SU-DHL-6 (cell line): ENCODE measurements around the gene GNAQ.

Experiments
- H2AFZ ChIP-seq: fragments of 200-600 bp; sonication (generic); 2 replicates; pipeline ENCODE4 v1.6.1; 2014; ENCODE audit warnings: low read depth, mild to moderate bottlenecking, moderate library complexity, mixed read lengths, antibody characterized with exemption, low read length; ENCODE audit not compliant: severe bottlenecking
- H3F3A ChIP-seq: fragments of 200-600 bp; shearing (Covaris generic); 2 replicates; pipeline ENCODE4 v1.6.0; 2016; ENCODE audit warnings: antibody characterized with exemption, mild to moderate bottlenecking; ENCODE audit not compliant: insufficient read depth
- H3K27ac ChIP-seq: fragments of 200-600 bp; sonication (generic); 2 replicates; pipeline ENCODE4 v1.5.1; 2016; ENCODE audit warnings: low read depth, mild to moderate bottlenecking, low read length, moderate library complexity, mixed read lengths
- H3K27me3 ChIP-seq: fragments of 200-600 bp; sonication (generic), shearing (Covaris generic); 2 replicates; pipeline ENCODE4 v1.6.0; 2014; ENCODE audit warnings: mild to moderate bottlenecking, low read length
- H3K36me3 ChIP-seq: fragments of 200-600 bp; sonication (generic); 2 replicates; pipeline ENCODE4 v1.6.1; 2014; ENCODE audit warnings: mild to moderate bottlenecking, low read length, mixed read lengths
- H3K4me2 ChIP-seq: fragments of 300-600, 200-600 bp; shearing (Covaris generic), sonication (generic); 2 replicates; pipeline ENCODE4 v1.6.0; 2014; ENCODE audit warnings: low read length, low read depth, mild to moderate bottlenecking; ENCODE audit not compliant: poor library complexity, severe bottlenecking
- H3K4me3 ChIP-seq: fragments of 200-600 bp; sonication (generic); 2 replicates; pipeline ENCODE4 v1.5.1; 2014; ENCODE audit warnings: antibody characterized with exemption, low read length, mild to moderate bottlenecking, mixed read lengths; ENCODE audit not compliant: insufficient read depth, poor library complexity, severe bottlenecking
- H3K79me2 ChIP-seq: fragments of 200-600 bp; sonication (generic); 2 replicates; pipeline ENCODE4 v1.6.1; 2014; ENCODE audit warnings: mild to moderate bottlenecking, low read length, moderate library complexity; ENCODE audit not compliant: insufficient read depth
- H3K9ac ChIP-seq: fragments of 200-600 bp; sonication (generic); 2 replicates; pipeline ENCODE4 v1.7.0; 2014; ENCODE audit warnings: mild to moderate bottlenecking, low read length
- H3K9me2 ChIP-seq: fragments of 200-600 bp; sonication (generic); replicated peaks from 2 replicates; pipeline ENCODE4 v1.6.1; 2014; ENCODE audit warnings: low read length; ENCODE audit not compliant: insufficient read depth
- H3K9me3 ChIP-seq: fragments of 200-600 bp; sonication (generic); 2 replicates; pipeline ENCODE4 v1.6.1; 2014; ENCODE audit warnings: low read length, mixed read lengths; ENCODE audit not compliant: insufficient read depth
- H4K20me1 ChIP-seq: fragments of 200-600 bp; sonication (generic); 2 replicates; pipeline ENCODE4 v1.6.1; 2014; ENCODE audit warnings: low read depth, mild to moderate bottlenecking, antibody characterized with exemption, low read length, moderate library complexity, mixed read lengths
- EZH2phosphoT487 ChIP-seq: fragments of 200-600 bp; sonication (generic), shearing (Covaris generic); conservative IDR thresholded peaks from 2 replicates; pipeline ENCODE4 v1.6.1; 2018; ENCODE audit warnings: mild to moderate bottlenecking, antibody characterized with exemption, low read length, moderate library complexity, mixed read lengths
- TF ChIP-seq, protein P1 (sequence below): fragments of 200-600 bp; sonication (generic); IDR thresholded peaks from one replicate; pipeline ENCODE4 v1.5.1; 2017; ENCODE audit warnings: antibody characterized with exemption, mild to moderate bottlenecking, low read length, moderate library complexity; ENCODE audit not compliant: insufficient read depth, poor library complexity, severe bottlenecking

Gene GNAQ

DNA sequence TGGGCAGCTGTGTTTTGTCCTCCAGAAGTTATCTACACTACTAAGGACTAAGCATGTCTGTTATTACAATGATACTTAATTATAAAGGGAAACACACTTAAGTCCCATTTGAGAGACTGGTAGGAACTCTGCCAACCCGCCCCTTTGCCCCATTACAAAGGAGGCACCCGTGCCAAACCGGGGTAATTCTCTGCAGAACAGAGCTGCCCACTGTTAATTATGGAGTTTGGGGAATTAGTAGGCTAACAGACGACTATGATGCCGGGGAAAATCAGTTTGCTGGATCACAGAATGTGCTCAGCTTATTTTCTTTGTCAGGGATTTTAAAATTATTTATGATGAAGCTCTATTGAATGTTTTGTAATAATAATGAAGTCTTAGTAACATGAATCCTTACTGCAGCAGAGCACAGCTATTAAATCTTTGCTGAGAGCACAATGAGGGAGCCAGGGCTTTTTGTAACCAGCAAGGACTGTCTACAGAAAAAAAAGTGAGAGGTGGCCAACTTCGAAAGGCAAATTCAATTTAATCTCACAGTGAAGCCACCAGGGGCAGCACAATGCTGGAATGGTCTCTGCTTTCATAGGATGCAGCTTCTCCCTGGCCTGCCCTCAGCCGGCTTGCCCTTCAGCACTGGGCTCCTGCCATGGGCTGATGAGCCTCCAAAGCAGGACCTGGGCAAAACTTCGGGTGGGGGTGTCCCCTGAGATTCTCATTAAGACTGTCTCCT is 134.5 kb downstream of the GNAQ start:
- TF ChIP-seq EZH2phosphoT487 = no peak
- TF ChIP-seq, protein P1, sequence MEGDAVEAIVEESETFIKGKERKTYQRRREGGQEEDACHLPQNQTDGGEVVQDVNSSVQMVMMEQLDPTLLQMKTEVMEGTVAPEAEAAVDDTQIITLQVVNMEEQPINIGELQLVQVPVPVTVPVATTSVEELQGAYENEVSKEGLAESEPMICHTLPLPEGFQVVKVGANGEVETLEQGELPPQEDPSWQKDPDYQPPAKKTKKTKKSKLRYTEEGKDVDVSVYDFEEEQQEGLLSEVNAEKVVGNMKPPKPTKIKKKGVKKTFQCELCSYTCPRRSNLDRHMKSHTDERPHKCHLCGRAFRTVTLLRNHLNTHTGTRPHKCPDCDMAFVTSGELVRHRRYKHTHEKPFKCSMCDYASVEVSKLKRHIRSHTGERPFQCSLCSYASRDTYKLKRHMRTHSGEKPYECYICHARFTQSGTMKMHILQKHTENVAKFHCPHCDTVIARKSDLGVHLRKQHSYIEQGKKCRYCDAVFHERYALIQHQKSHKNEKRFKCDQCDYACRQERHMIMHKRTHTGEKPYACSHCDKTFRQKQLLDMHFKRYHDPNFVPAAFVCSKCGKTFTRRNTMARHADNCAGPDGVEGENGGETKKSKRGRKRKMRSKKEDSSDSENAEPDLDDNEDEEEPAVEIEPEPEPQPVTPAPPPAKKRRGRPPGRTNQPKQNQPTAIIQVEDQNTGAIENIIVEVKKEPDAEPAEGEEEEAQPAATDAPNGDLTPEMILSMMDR = no peak

DNA sequence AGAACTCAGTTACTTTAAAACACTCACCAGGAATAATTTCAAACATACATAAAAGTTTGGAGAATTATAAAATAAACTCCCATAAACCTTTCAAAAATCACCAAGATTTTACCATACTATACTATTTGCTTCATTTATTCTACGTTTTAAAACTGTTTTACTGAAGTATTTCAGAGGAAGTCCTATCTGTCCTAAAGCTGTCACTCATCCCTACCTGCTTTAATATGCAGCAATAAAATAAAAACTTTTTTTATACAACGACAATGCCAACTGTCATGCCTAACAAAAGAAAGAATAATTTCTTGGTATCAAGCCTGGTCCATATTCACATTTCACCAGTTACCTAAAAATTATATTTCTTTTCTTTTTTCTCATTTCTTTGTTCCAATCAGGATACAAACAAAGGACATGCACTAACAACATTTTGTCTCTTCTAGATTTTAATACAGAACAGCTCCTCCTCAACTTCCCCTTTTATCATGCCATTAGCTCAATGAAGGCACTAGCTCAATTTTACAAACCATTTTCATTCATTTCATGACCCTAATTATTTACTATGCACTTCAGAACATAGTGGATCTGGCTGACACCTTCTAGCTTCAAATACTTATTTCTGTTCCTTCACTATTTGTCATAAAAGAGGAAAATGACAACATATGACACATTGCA is 135.2 kb downstream of the GNAQ start:
- Histone ChIP-seq H3K9me3 (no peaks in the 10 kb centered on the region), H3K9me2 (no peaks in the 10 kb centered on the region), H3K36me3 (no peaks in the 10 kb centered on the region), H4K20me1 (no peaks in the 10 kb centered on the region), H3K27me3 (no peaks in the 10 kb centered on the region), H3K4me2 (no peak overlapping the region), H3K4me3 (no peak overlapping the region), H2AFZ (no peak overlapping the region), H3K79me2 (no peaks in the 10 kb centered on the region), H3F3A (no peaks in the 10 kb centered on the region), H3K9ac (no peak overlapping the region), H3K27ac (no peak overlapping the region)
- TF ChIP-seq EZH2phosphoT487 = no peak
- TF ChIP-seq, protein P1 = no peak

More for the DNA sequence above, 134.5 kb downstream of the GNAQ start:
- Histone ChIP-seq H3K4me3 (no peak overlapping the region), H3K79me2 (no peaks in the 10 kb centered on the region), H3K36me3 (no peaks in the 10 kb centered on the region), H3K9me3 (no peaks in the 10 kb centered on the region), H3K4me2 (no peak overlapping the region), H3F3A (no peaks in the 10 kb centered on the region), H3K27ac (no peak overlapping the region), H3K9ac (no peak overlapping the region), H4K20me1 (no peaks in the 10 kb centered on the region), H3K9me2 (no peaks in the 10 kb centered on the region), H3K27me3 (no peaks in the 10 kb centered on the region), H2AFZ (no peak overlapping the region)

DNA sequence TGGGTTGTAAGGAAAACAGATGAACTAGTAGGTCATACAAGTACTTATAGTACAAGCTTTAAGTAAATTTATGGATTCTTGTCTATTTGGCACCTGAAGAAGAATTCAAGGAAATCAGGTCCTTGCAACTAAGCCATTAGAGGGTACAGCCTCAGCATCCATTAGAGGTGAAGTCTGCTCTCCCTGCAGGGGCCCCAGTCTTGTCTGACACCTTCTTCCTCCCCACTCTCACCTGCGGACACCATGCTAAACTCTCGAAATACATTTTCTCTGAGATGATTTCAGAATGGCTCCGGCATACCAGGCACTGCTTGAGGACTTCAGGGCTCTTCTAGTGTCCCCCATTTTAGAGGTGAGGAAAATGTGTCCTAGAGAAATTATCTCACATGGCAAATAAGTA is 137.9 kb downstream of the GNAQ start:
- H3K27ac ChIP-seq = no peak overlapping the region
- H3F3A ChIP-seq = no peaks in the 10 kb centered on the region
- no peak for TF ChIP-seq EZH2phosphoT487
- H3K79me2 ChIP-seq = no peaks in the 10 kb centered on the region
- H3K9me3 ChIP-seq = no peaks in the 10 kb centered on the region
- H4K20me1 ChIP-seq = no peaks in the 10 kb centered on the region
- H3K9ac ChIP-seq = no peak overlapping the region
- no peaks in the 10 kb centered on the region for H3K9me2 ChIP-seq
- H3K4me2 ChIP-seq = no peak overlapping the region
- no peak overlapping the region for H3K4me3 ChIP-seq
- H2AFZ ChIP-seq = no peak overlapping the region
- H3K27me3 ChIP-seq = no peaks in the 10 kb centered on the region
- no peaks in the 10 kb centered on the region for H3K36me3 ChIP-seq

DNA sequence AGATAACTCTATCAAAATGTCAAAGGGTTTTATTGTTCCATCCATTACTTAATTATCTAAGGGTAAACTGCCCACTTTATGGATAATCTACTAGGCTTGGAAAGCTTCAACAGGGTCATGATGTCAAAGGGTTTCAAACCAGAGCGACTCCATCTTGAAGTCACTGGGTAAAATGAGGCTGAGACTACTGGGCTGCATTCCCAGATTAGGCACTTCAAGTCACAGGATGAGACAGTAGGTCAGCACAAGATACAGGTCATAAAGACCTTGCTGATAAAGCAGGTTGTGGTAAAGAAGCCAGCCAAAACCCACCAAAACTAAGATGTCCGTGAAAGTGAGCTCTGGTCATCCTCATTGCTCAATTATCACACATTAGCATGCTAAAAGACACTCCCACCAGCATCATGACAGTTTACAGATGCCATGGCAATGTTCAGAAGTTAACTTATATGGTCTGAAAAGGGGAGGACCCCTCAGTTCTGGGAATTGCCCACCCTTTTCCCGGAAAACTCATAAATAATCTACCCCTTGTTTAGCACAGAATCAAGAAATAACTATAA is 138.6 kb downstream of the GNAQ start:
- H3K4me2 ChIP-seq = no peak overlapping the region
- H3K27me3 ChIP-seq = no peaks in the 10 kb centered on the region

More for the DNA sequence above, 138.6 kb downstream of the GNAQ start:
- no peak for TF ChIP-seq EZH2phosphoT487
- TF ChIP-seq, protein P1 = no peak
- Histone ChIP-seq H4K20me1 (no peaks in the 10 kb centered on the region), H3K9me2 (no peaks in the 10 kb centered on the region), H3K79me2 (no peaks in the 10 kb centered on the region), H3K27ac (no peak overlapping the region), H3K4me3 (no peak overlapping the region), H3F3A (no peaks in the 10 kb centered on the region), H2AFZ (no peak overlapping the region), H3K36me3 (no peaks in the 10 kb centered on the region), H3K9ac (no peak overlapping the region), H3K9me3 (no peaks in the 10 kb centered on the region)
